Inferior parietal cortex (tissue), 1 donor: ENCODE measurements around the gene JAKMIP3.

Experiments used
- DNase-seq: peaks from one replicate; pipeline ENCODE4 v3.0.0-alpha.2; 2016; ENCODE audit errors: extremely low spot score

The JAKMIP3 gene

DNA sequence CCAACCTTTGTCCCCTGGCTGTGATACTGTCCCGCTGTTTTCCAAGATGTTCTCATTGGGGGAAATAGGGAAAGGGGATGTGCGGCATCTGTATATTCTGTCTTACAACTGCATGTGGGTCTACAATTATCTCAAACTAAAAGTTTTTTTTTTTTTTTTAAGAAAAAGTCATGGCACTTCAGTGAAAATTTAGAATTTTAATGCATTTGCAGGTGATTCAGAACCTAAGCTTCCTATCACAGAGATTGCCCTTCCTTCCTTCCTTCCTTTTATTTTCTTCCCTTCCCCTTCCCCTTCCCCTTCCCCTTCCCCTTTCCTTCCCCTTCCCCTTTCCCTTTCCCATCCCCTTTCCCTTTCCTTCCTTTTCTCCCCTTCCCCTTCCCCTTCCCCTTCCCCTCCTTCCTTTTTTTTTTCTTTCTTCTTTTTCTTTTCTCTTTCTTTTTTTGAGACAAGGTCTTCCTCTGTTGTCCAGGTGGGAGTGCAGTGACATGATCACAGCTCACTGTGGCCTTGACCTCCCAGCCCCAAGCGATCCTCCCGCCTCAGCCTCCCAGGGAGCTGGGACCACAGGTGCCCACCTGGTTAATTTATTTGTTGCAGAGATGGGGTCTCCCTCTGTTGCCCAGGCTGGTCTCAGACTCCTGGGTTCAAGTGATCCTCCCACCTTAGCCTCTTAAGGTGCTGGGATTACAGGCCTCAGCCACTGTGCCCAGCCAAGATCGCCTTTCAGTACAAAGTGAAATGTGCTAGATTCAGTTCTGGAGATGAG, 32.0 kb downstream of the JAKMIP3 start:
- no peak for DNase-seq

DNA sequence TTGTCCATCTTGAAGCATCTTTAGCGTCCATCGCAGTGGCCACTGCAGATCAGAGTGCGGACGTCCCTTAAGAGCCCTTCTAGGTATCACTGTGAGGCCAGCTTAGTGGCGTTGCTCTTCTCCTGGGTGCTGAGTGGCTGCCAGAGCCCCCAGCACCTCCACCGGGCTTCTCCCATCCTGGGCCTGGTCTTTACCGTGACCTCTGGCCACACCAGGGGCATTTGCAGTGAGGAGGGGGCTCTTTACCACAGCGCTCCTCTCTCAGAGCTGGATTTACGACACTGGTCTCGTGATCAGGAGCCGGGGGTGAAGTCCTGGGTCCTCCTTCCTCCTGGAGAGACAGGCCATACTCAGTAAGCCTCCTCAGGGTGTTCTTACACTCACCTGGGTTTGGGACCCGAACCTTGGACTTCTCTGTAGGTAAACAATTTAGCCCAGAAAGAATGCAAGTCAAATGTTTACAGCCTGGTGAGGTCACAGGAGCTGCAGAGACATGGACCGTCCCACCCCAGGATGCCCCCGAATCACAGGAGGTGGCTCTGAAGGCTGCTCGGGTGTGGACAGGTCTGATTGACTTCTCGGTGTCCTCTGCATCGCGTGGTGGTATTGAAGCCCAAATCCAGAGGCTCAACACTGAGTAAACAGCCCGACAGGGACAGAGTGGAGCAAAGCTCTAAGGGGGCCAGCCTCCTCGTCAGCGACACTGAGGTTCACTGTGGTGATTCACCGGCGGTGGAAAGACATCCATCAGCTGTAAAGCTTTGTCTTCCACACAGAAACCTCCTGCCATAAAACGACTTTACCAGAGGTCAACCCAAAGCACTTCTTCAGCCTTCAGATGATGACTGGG, 33.0 kb downstream of the JAKMIP3 start:
- DNase-seq: no peak

DNA sequence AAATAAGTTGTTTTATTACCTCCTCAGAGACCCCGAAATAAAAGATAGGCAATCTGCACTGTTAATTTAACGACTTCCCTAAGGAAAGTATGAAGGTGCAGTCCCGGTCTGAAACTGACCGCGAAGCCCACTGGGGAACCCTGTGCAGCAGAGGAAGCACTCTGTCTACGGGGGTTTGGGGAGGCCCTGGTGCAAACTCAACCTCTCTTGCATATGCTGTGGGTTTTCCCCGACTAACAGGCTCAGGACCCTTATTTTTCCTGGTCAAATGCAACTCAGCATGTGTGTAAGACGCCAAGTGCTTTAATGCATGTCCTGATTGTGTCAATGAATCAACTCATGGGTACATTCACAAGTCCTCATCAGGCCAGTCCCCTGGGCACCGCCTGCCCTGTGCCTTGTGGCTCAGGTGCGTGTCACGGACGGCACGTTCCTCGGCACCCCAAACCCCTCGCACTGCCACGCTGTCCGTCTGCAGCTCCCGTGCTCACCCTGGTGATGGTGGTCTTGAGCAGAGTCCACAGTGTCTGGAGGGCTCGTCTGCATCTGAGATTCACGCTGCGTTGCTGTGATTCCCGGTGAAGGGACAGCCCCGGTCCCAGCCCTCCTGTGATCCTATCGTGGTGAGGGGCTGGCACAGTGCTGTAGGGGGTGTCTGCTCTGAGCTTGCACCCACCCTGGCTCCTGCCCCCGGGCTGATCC, 33.8 kb downstream of the JAKMIP3 start:
- no peak for DNase-seq

DNA sequence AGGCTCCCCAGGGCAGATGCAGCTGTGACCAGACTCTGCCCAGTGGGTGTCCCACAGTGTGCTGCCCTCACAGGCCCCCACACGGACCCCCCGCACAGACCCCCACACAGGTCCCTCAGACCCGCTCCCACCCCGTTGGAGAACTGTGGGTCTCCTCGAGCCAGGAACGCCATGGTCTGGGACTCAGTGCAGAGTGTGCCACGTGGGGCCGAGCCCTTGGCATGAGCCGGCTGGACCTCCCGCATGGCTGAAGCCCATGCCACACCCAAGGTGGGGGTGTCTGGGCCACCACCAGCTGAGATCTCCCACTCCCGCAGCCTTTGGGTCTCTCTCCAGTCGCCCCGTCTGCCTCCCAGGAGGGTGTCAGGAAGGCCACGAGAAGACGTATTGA, 34.3 kb downstream of the JAKMIP3 start:
- DNase-seq: no peak

DNA sequence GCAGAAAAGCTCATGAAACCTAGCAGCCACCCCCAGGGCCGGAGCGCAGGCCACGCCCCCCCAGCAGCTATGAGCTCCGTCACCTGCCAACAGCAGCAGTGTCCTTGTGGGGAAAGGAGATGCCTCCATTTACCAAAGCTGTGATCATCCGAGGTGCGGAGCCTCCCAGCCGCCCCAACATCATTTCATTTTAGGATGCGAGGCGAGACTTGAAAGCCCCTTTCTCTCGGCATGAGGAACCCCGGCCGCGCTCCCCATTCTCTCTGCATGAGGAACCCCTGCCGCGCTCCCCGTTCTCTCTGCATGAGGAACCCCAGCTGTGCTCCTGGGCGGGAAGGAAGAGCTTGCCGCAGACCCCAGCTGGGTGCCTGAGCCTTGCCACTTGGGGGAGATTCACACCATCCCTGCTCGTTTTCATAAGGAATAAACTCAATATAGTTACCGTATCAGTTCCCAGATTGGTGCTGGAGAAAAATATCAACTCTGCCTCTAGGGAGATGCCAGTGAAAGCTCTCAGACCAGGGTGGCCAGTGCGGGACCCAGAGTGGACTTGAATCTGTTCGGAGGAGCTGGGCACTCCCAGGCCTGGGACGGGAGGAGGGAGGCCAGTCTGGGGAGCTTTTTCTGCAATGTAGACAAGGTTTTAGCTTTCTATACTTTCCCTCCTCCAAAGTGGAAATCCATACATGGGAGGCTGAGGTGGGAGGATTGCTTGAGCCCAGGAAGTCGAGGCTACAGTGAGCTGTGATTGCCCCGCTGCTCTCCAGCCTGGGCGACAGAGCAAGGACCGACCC, 35.0 kb downstream of the JAKMIP3 start:
- DNase-seq: no peak

DNA sequence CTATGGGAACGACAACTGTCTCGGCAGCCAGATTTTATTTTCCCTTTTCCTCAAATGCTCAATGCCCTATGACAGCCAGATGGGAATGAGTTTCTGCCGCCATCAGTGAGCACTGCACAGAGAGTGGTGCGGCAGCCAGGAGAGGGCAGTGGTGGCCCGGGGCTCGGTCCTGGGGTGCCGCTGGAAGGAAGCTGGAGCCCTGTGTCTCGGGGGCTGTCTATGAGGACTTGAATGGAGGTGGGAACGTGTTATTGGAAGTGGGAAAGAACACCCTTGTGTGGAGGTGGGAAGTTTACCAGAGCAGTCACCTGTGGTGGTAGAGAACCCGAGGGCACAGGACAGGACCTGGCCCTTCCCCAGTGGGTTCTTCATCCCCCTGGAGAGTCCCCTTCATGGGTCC, 35.8 kb downstream of the JAKMIP3 start:
- peak; percentile 19 for DNase-seq

DNA sequence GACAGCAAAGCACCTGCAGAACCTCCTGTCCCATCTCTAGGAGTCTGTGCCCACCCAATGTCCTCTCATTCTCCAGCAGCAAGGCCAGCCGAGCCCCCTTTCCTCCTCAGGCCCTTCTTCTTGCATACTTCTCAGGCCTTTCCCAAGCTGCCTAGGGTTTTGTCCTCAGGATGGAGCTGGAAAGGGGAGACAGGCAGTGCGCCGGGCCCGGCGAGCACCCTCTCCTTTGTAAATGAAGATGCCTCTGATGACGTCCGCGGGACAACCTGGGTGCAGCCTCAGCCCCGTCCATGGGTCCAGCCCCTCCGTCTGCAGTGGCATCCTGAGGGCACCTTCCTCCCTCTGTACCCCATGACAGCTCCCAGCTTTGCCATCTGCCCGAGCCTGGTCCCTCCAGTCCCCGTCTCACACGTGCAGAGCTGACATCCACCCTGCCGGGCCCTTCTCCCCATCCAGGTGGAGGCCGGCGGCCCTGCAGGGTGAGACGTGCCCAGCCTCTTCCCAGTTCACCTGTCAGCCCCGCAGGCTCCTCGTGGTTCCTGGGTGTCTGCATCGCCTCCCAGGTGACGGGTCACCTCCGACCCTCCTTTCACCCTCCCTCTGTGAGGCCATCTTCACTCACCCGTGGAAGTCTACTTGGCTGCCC, 36.4 kb downstream of the JAKMIP3 start:
- no peak for DNase-seq

DNA sequence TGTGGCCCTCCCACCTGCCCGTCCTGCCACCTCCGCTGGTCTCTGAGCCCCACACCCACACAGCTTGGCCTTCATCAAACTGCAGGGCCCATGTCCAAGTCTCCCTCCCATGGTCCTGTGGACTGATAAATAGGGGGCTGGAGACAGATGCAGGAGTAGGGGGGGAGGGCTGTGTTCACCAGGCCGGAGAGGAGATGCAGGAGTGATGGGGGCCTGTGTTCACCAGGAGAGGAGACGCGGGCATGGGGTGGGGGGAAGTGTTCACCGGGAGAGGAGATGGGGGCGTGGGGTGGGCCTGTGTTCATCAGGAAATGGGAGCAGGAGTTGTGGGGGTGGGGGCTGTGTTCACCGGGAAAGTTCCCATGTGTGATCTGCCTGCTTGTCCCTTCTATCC, 37.0 kb downstream of the JAKMIP3 start:
- no peak for DNase-seq

DNA sequence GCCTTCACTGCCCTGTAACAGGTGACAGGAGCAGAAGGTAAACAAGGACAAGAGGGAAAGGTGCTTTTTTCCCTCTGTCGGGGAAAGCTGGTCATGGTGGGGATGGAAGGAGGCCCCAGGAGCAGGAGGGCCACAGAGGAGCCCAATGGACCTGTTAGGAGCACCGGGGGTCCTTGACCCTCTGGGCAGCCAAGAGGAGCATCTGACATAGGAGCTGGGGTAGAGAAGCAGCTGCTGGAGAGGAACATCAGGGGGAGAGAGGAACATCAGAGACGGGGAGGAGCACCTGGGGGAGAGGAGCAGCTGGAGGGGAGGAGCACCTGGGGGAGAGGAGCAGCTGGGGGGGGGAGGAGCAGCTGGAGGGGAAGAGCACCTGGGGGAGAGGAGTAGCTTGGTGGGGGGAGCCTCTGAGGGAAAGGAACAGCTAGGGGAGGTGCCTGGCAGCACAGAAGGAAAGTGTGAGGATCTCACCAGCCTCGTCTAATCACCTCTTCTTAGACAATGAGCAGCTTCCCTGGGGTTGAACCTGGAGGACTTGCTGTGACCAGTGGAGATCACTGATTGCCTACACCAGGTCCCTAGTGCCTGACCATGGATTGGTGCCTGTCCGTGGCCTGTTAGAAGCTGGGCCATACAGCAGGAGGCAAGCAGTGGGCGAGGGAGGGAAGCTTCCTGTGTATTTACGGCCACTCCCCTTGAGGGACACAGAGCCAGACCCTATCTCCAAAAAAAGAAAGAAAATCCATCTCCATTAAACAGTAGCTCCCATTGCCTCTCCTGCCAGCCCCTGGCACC, 37.6 kb downstream of the JAKMIP3 start:
- no peak for DNase-seq

DNA sequence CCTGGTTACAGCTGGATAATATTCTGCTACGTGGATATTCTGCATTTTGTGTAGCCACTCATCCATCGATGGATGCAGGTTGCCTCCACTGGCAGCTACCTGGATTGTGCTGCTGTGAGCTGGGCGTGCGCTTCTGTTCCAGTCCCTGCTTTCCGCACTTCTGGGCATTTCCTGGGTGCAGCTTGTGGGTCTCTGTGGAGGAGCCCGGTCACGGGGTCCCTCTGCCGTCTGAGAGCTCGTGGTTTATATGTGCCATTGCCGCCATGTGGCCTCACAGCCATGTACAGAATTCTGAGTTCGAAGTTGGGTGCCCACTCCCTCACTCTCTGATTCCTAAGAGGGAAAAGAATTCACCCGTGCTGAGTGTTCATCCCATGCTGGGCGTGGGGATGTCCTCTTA, 38.3 kb downstream of the JAKMIP3 start:
- DNase-seq: no peak

DNA sequence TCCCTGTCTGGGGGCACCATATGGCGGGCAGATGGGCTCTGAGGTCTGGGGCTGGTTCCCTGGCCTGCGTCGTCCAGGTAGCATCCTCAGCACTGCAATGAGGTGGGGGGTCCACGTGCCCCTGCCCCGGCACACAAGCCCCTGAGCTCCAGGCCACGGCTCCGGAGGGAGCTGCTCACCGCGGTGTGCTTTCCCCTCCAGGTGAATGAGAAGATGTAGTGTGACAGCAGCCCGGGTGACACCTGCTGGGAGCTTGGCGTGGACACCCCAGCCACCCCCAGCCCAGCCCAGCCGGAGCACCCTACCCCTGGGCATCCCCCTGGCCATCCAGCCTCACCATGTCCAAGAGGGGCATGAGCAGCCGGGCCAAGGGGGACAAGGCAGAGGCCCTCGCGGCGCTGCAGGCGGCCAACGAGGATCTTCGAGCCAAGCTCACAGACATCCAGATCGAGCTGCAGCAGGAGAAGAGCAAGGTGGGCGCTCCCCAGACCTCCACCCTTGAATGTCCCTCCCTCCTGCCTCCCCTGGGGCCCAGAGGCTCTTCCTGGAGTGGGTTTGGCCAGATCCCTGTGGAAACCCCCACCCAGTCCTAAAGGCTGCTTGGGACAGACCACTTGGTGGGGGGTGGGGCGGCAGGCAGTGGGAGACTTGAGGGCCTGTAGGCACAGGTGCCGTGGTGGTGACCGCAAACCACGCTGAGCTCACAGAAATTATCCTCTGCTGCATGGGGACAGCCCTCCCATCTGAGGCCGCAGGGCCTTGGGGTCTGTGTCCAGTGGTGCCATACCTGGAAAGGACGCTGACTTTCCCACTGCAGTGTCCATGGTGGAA, 38.9 kb downstream of the JAKMIP3 start:
- no peak for DNase-seq

DNA sequence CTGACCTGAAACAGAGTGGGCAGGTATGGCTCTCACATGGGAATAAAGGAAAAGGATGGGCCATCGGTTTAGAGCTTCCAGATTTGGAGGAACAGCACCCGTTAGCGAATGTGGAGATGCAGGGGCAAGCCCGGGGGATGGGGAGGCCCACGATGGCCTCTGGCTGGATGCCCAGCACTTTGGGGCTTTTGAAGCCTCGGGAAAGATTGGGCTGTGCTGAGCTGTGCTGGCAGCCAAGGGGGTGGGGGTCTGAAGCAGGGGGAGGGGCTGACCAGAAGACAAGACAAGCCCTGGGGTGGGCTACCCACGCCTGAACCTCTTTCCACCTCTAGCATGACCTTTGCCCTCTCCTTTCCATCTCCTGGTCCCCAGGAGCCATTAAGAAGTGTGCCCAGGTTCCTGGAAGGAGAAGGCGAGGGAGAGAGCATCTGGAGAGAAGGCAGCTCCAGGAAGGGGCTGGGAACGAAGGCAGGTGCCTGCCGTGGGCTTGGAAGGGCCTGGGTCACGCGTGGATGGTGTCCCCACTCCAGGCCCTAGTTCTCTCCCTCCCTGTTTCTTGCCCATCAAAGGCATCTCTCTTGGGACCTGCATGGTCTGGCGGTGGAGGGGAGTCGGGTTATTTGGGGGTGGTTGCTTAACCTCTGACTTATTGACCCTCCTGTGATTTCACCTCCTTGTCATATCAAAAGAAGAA, 39.7 kb downstream of the JAKMIP3 start:
- DNase-seq: no peak

DNA sequence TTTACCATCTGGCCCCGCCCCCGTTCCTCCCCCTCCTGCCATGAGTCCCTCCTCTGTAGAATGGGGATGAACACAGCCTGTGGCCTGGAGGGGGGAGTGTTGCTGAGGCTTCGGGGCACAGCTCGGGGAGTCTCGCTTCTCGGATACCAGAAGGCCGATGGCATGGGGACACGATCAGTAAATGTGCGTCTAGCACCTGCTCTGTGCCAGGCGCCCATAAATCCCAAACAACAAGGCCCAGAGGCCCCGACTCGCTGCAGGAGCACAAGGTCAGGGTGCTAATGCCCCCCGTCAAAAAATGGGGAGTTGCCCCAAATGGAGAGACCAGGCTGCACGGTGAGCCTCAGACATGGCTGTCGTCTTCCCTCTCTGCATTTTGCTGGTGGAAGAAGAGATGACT, 40.7 kb downstream of the JAKMIP3 start:
- DNase-seq: no peak

DNA sequence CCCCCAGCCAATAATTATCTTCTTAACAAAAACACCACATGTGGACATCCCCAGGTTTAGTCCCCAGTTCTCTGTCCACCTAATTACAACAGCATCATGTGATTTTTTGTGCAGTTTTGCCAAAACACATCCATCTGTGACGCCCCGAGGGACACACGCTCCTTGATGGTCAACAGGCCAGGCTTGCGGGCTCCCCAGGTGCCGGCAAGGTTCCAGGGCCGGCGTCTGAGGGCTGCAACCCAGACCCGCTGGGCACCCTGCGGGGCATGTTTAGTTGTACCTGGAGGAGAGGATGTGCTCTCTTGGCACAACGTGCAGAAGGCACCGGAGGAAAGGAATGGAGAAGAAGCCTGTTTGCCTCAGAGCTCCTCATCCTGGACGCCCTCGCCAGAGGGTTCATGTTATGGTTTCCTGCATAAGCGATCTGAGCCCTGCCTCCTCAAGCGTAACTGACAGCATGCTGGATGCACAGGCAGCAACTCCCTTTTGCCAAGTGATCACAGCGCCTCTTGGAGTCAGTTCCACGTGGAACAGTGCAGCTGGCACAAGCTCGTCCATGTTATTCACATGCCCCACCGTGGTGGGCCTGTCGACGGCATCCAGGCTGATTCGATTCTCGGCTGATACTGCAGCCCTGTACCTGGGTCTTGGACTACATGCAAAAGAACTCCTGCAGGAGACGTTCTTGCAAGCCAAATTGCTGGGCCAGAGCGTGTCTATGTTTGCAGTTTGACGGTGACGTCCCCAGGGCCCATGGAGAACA, 41.6 kb downstream of the JAKMIP3 start:
- DNase-seq: peak; percentile 7

DNA sequence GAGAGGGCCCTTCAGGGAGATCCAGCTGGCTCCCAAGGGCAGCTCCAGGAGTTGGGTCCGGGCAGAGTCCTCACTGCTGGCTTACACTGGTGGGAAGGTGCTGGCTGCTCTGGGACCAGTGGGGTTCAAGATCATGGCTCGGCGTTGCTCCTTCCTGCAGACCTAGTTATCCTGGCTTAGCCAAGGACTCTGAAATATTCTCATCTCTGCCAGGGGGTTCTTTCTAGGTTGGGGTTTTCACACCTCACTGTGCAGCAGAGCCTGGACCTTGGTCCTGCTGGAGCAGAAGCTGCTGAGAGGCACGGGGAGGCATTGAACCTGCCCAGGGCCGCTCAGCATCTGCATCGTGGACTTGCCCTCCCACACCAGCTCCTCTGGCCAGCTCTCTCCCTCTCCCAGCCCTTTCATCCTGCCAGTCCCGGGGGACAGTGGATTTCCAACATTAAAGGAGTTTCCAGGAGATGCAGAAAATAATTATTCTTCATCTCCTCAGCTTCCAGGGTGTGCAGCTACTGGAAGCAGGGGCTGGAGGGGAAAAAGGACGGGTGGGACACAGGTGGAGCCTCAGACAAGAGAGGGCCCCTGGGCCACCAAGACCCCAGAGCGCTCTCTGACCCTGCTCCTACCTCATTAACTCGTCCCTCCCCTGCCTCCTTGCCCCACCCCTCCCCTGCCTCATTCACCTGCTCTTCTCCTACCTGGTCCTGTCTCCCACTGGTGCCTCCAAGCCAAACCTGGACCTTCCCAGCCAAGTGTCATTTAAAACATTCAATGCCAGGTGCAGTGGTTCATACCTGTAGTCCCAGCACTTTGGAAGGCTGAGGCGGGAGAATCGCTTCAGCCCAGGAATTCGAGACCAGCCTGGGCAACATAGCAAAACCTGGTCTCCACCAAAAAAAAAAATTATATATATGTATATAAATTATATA, 42.5 kb downstream of the JAKMIP3 start:
- no peak for DNase-seq

DNA sequence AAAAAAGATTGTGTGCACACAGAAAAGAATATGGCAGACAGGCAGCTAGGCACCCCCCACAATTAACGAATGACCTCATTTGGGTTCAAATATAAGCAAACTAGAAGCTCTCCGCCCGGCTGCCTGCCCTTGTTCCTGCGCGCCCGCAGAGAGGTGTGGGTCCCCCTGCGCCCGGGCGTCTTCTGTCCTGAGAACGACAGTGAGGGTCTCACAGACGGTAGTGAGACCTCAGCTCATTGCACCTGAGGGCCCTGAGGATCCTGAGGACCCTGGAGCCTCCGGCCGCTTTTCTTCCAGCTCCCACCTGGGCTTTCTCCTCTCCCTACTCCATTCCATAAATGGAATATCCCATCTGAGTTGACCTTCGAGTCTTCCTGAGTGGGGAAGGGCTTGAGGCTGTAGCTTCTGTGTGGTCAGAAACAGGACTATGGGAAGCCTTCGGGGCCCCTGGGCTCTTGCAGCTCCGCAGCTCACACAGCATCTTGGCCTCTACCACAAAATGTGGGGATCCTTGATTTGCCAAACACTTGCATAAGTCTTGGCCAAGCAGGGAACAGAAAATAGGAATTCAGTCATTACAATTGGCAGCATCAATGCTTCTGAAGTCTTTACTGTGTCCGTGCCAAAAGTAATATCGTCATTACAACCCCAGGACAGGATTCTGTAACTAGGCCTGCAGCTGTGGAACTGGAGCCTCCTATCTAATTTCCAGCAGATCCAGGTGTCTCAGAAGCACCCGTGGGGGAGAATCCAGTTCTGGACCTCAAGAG, 43.8 kb downstream of the JAKMIP3 start:
- peak; percentile 38 for DNase-seq
